ENCODE results near the gene CASP9. TPM values are rescaled to one million over a fixed set of nuclear protein-coding genes. Genes with fewer than 3 reads are reported as not detected.
"Not testable (repeated sequence)": the region's sequence is repeated elsewhere in the genome, so short reads cannot be mapped to it uniquely, and the experiment has no call there.

CASP9 gene
- polyA plus RNA-seq, 3 donors, result 29.8 to 58.8 (median 34.1) TPM

- no peak for DNase-seq (ENCODE audit: extremely low read depth in 1 of 11, low read depth in 9 of 11, low spot score in 4 of 11)
Observed at GRCh38 chr1:15540186-15540585, 16.2 kb upstream of the CASP9 start.

GRCh38 chr1:15538771-15539170 is 14.8 kb upstream of the CASP9 start:
- DNase-seq (ENCODE audit: extremely low read depth in 1 of 11, low read depth in 9 of 11, low spot score in 4 of 11), result no peak

GRCh38 chr1:15531682-15532081 is 7.7 kb upstream of the CASP9 start:
- no peak for DNase-seq (ENCODE audit: extremely low read depth in 1 of 11, low read depth in 9 of 11, low spot score in 4 of 11)

- DNase-seq (ENCODE audit: extremely low read depth in 1 of 11, low read depth in 9 of 11, low spot score in 4 of 11), result no peak
Observed at GRCh38 chr1:15531003-15531402, 7.0 kb upstream of the CASP9 start.

GRCh38 chr1:15526490-15527339 is 2.7 kb upstream of the CASP9 start, which contains the start of gene DNAJC16:
TSS of gene DNAJC16 (plus strand) at chr1:15526848. CDS start at chr1:15529106, 2,258 bp downstream.
- DNase-seq (ENCODE audit: extremely low read depth in 1 of 11, low read depth in 9 of 11, low spot score in 4 of 11), result peak; percentile 99 to 100 (median 100)

GRCh38 chr1:15526021-15526489 is 2.0 kb upstream of the CASP9 start:
- no peak for DNase-seq (ENCODE audit: extremely low read depth in 1 of 11, low read depth in 9 of 11, low spot score in 4 of 11)

GRCh38 chr1:15525050-15526020 is 1.3 kb upstream of the CASP9 start:
- peak in 3 of 11 donors; percentile 95 to 97 (median 96) for DNase-seq (ENCODE audit: extremely low read depth in 1 of 11, low read depth in 9 of 11, low spot score in 4 of 11)

- peak; percentile 84 to 99 (median 97) for DNase-seq (ENCODE audit: extremely low read depth in 1 of 11, low read depth in 9 of 11, low spot score in 4 of 11)
Observed at GRCh38 chr1:15524283-15525049, 451 bp upstream of the CASP9 start.

GRCh38 chr1:15523104-15524020 is 653 bp downstream of the CASP9 start:
- DNase-seq (ENCODE audit: extremely low read depth in 1 of 11, low read depth in 9 of 11, low spot score in 4 of 11), result no peak

- DNase-seq (ENCODE audit: extremely low read depth in 1 of 11, low read depth in 9 of 11, low spot score in 4 of 11), result no peak
Observed at GRCh38 chr1:15522551-15522950, 1.5 kb downstream of the CASP9 start.

GRCh38 chr1:15521206-15521906 is 2.7 kb downstream of the CASP9 start:
- DNase-seq (ENCODE audit: extremely low read depth in 1 of 11, low read depth in 9 of 11, low spot score in 4 of 11), result not testable (repeated sequence)

GRCh38 chr1:15519625-15520024 is 4.4 kb downstream of the CASP9 start:
- DNase-seq (ENCODE audit: extremely low read depth in 1 of 11, low read depth in 9 of 11, low spot score in 4 of 11), result no peak

GRCh38 chr1:15515022-15515663 is 8.9 kb downstream of the CASP9 start:
- DNase-seq (ENCODE audit: extremely low read depth in 1 of 11, low read depth in 9 of 11, low spot score in 4 of 11), result no peak

- not testable (repeated sequence) for DNase-seq (ENCODE audit: extremely low read depth in 1 of 11, low read depth in 9 of 11, low spot score in 4 of 11)
Observed at GRCh38 chr1:15514557-15514956, 9.5 kb downstream of the CASP9 start.

GRCh38 chr1:15513919-15514318 is 10.1 kb downstream of the CASP9 start:
- no peak for DNase-seq (ENCODE audit: extremely low read depth in 1 of 11, low read depth in 9 of 11, low spot score in 4 of 11)

GRCh38 chr1:15513192-15513591 is 10.8 kb downstream of the CASP9 start:
- no peak for DNase-seq (ENCODE audit: extremely low read depth in 1 of 11, low read depth in 9 of 11, low spot score in 4 of 11)
